Stimulated activated naive B cell treated with anti-CD40 and anti-IgM and Interleukin-4, amounts not matched to agents 10 μg/mL and 1 μg/mL and 100 μg/mL, for 72 hours (primary cell): ENCODE results near the gene AFAP1L2.

Experiments used
- ATAC-seq, 2 donors: fragments of 150-1000 bp; cut with Tn5 transposase; replicated peaks; 2 replicates each; pipeline ENCODE4 v1.10.0; 2021; ENCODE audit warnings: moderate library complexity in 1 of 2
- DNase-seq: peaks from one replicate; pipeline ENCODE4 v3.0.0; 2021
- H3K27ac Mint-ChIP-seq: one replicate; pipeline ENCODE4 v1.8.0; 2022; ENCODE audit warnings: mild to moderate bottlenecking, mixed read lengths
- H3K27me3 Mint-ChIP-seq, 2 donors: one replicate each; pipeline ENCODE4 v1.8.0; 2022; ENCODE audit warnings: mixed read lengths in 2 of 2
- H3K36me3 Mint-ChIP-seq, 2 donors: one replicate each; pipeline ENCODE4 v1.8.0; 2022; ENCODE audit warnings: mixed read lengths in 2 of 2, mild to moderate bottlenecking in 1 of 2
- H3K4me1 Mint-ChIP-seq, 2 donors: one replicate each; pipeline ENCODE4 v1.8.0; 2022; ENCODE audit warnings: mixed read lengths in 2 of 2, mild to moderate bottlenecking in 1 of 2
- H3K4me3 Mint-ChIP-seq, 2 donors: one replicate each; pipeline ENCODE4 v1.8.0; 2022; ENCODE audit warnings: mild to moderate bottlenecking in 2 of 2, mixed read lengths in 2 of 2, moderate library complexity in 1 of 2
- H3K9me3 Mint-ChIP-seq, 2 donors: one replicate each; pipeline ENCODE4 v1.8.0; 2022; ENCODE audit warnings: mixed read lengths in 2 of 2, mild to moderate bottlenecking in 1 of 2

AFAP1L2 gene

GRCh38 chr10:114273910-114274309, 130.4 kb downstream of the AFAP1L2 start:
- DNase-seq (no peak), ATAC-seq (no peak)
- Mint-ChIP-seq H3K9me3 (no peaks in the 10 kb centered on the region), H3K36me3 (no peaks in the 10 kb centered on the region), H3K27ac (no peak overlapping the region), H3K4me3 (no peak overlapping the region), H3K27me3 (peaks cover 10 to 11% of the 10 kb centered on the region in 2 donors), H3K4me1 (no peaks in the 10 kb centered on the region)

GRCh38 chr10:114272696-114273095, 131.6 kb downstream of the AFAP1L2 start:
- ATAC-seq, result no peak
- Mint-ChIP-seq H3K27ac (no peak overlapping the region), H3K4me3 (no peak overlapping the region), H3K4me1 (no peaks in the 10 kb centered on the region), H3K9me3 (no peaks in the 10 kb centered on the region), H3K36me3 (no peaks in the 10 kb centered on the region), H3K27me3 (peaks cover 10 to 11% of the 10 kb centered on the region in 2 donors)
- DNase-seq, result no peak

- H3K4me1 Mint-ChIP-seq, result no peaks in the 10 kb centered on the region
- H3K36me3 Mint-ChIP-seq, result no peaks in the 10 kb centered on the region
- DNase-seq, result no peak
- no peak for ATAC-seq
- H3K27ac Mint-ChIP-seq, result no peak overlapping the region
- H3K4me3 Mint-ChIP-seq, result no peak overlapping the region
- peaks cover 10 to 11% of the 10 kb centered on the region in 2 donors for H3K27me3 Mint-ChIP-seq
- H3K9me3 Mint-ChIP-seq, result no peaks in the 10 kb centered on the region
These were observed 132.5 kb downstream of the AFAP1L2 start for GRCh38 chr10:114271779-114272167.

- DNase-seq, result no peak
- Mint-ChIP-seq H3K4me1 (no peaks in the 10 kb centered on the region), H3K27me3 (peaks cover 10 to 11% of the 10 kb centered on the region in 2 donors), H3K9me3 (no peaks in the 10 kb centered on the region), H3K27ac (no peak overlapping the region), H3K36me3 (no peaks in the 10 kb centered on the region), H3K4me3 (no peak overlapping the region)
- ATAC-seq, result no peak
These were observed 133.1 kb downstream of the AFAP1L2 start for GRCh38 chr10:114271075-114271778.

GRCh38 chr10:114266521-114266920, 137.8 kb downstream of the AFAP1L2 start:
- Mint-ChIP-seq H3K27me3 (peaks cover 0 to 6% of the 10 kb centered on the region in 2 donors), H3K4me1 (no peaks in the 10 kb centered on the region), H3K9me3 (no peaks in the 10 kb centered on the region), H3K36me3 (no peaks in the 10 kb centered on the region), H3K27ac (no peak overlapping the region), H3K4me3 (no peak overlapping the region)
- no peak for ATAC-seq
- DNase-seq, result no peak

- Mint-ChIP-seq H3K36me3 (no peaks in the 10 kb centered on the region), H3K4me3 (no peak overlapping the region), H3K9me3 (no peaks in the 10 kb centered on the region), H3K27ac (no peak overlapping the region), H3K4me1 (no peaks in the 10 kb centered on the region), H3K27me3 (no peaks in the 10 kb centered on the region)
- DNase-seq (no peak), ATAC-seq (no peak)
These were observed 138.8 kb downstream of the AFAP1L2 start for GRCh38 chr10:114265392-114266053.

GRCh38 chr10:114262496-114262895, 141.8 kb downstream of the AFAP1L2 start:
- Mint-ChIP-seq H3K4me1 (peaks cover 3 to 9% of the 10 kb centered on the region in 2 donors), H3K9me3 (no peaks in the 10 kb centered on the region), H3K36me3 (no peaks in the 10 kb centered on the region), H3K27ac (no peak overlapping the region), H3K4me3 (no peak overlapping the region), H3K27me3 (no peaks in the 10 kb centered on the region)
- DNase-seq (no peak), ATAC-seq (no peak)

GRCh38 chr10:114261076-114261475, 143.2 kb downstream of the AFAP1L2 start:
- H3K36me3 Mint-ChIP-seq, result no peaks in the 10 kb centered on the region
- no peak overlapping the region for H3K4me3 Mint-ChIP-seq
- ATAC-seq (no peak), DNase-seq (no peak)
- no peaks in the 10 kb centered on the region for H3K27me3 Mint-ChIP-seq
- peaks cover 3 to 9% of the 10 kb centered on the region in 2 donors for H3K4me1 Mint-ChIP-seq
- no peak overlapping the region for H3K27ac Mint-ChIP-seq
- H3K9me3 Mint-ChIP-seq, result no peaks in the 10 kb centered on the region

- no peaks in the 10 kb centered on the region for H3K36me3 Mint-ChIP-seq
- H3K9me3 Mint-ChIP-seq, result no peaks in the 10 kb centered on the region
- H3K4me3 Mint-ChIP-seq, result no peak overlapping the region
- no peak overlapping the region for H3K27ac Mint-ChIP-seq
- ATAC-seq (no peak), DNase-seq (no peak)
- H3K27me3 Mint-ChIP-seq, result no peaks in the 10 kb centered on the region
- peaks cover 4 to 12% of the 10 kb centered on the region in 2 donors for H3K4me1 Mint-ChIP-seq
These were observed 143.9 kb downstream of the AFAP1L2 start for GRCh38 chr10:114260366-114260765.

GRCh38 chr10:114259824-114260223, 144.5 kb downstream of the AFAP1L2 start:
- Mint-ChIP-seq H3K9me3 (no peaks in the 10 kb centered on the region), H3K27me3 (no peaks in the 10 kb centered on the region), H3K27ac (no peak overlapping the region), H3K4me1 (peaks cover 5 to 17% of the 10 kb centered on the region in 2 donors), H3K36me3 (no peaks in the 10 kb centered on the region), H3K4me3 (no peak overlapping the region)
- no peak for ATAC-seq
- no peak for DNase-seq

GRCh38 chr10:114258274-114258840, 145.9 kb downstream of the AFAP1L2 start:
- H3K27ac Mint-ChIP-seq, result no peak overlapping the region
- no peaks in the 10 kb centered on the region for H3K9me3 Mint-ChIP-seq
- H3K36me3 Mint-ChIP-seq, result no peaks in the 10 kb centered on the region
- DNase-seq (no peak), ATAC-seq (no peak)
- no peak overlapping the region for H3K4me3 Mint-ChIP-seq
- H3K4me1 Mint-ChIP-seq, result peaks cover 5 to 19% of the 10 kb centered on the region in 2 donors
- H3K27me3 Mint-ChIP-seq, result no peaks in the 10 kb centered on the region

- H3K4me3 Mint-ChIP-seq, result no peak overlapping the region
- DNase-seq (no peak), ATAC-seq (no peak)
- no peaks in the 10 kb centered on the region for H3K9me3 Mint-ChIP-seq
- peak overlapping the region; percentile 28 for H3K27ac Mint-ChIP-seq
- no peaks in the 10 kb centered on the region for H3K36me3 Mint-ChIP-seq
- peaks cover 5 to 19% of the 10 kb centered on the region in 2 donors for H3K4me1 Mint-ChIP-seq
- no peaks in the 10 kb centered on the region for H3K27me3 Mint-ChIP-seq
These were observed 146.8 kb downstream of the AFAP1L2 start for GRCh38 chr10:114257498-114257897.

- DNase-seq (no peak), ATAC-seq (no peak)
- H3K4me3 Mint-ChIP-seq, result no peak overlapping the region
- peaks cover 5 to 19% of the 10 kb centered on the region in 2 donors for H3K4me1 Mint-ChIP-seq
- no peaks in the 10 kb centered on the region for H3K9me3 Mint-ChIP-seq
- no peaks in the 10 kb centered on the region for H3K36me3 Mint-ChIP-seq
- H3K27ac Mint-ChIP-seq, result no peak overlapping the region
- no peaks in the 10 kb centered on the region for H3K27me3 Mint-ChIP-seq
These were observed 147.5 kb downstream of the AFAP1L2 start for GRCh38 chr10:114256822-114257221.

GRCh38 chr10:114256008-114256765, 148.1 kb downstream of the AFAP1L2 start:
- Mint-ChIP-seq H3K9me3 (no peaks in the 10 kb centered on the region), H3K27me3 (no peaks in the 10 kb centered on the region), H3K4me3 (no peak overlapping the region), H3K27ac (no peak overlapping the region), H3K36me3 (no peaks in the 10 kb centered on the region), H3K4me1 (peaks cover 5 to 19% of the 10 kb centered on the region in 2 donors)
- no peak for DNase-seq
- ATAC-seq, result no peak
